IPS-NIHi7 (cell line): ENCODE results near the gene CPNE1.

Source experiments
- DNase-seq: peaks from one replicate; pipeline ENCODE4 v3.0.0; 2012; ENCODE audit warnings: mixed read lengths; ENCODE audit errors: extremely low spot score

The CPNE1 gene

GRCh38 chr20:35620818-35621559 is 43.7 kb downstream of the CPNE1 start:
- DNase-seq: no peak

GRCh38 chr20:35619196-35620095 is 45.3 kb downstream of the CPNE1 start:
- peak; percentile 94 for DNase-seq

GRCh38 chr20:35618263-35619131 is 46.2 kb downstream of the CPNE1 start:
- DNase-seq: no peak

GRCh38 chr20:35617397-35618262 is 47.1 kb downstream of the CPNE1 start:
- peak; percentile 64 for DNase-seq

GRCh38 chr20:35616465-35617396 is 48.0 kb downstream of the CPNE1 start:
- DNase-seq: peak; percentile 72

GRCh38 chr20:35615667-35616464 is 48.8 kb downstream of the CPNE1 start, which contains the start of gene SPAG4:
Gene SPAG4, plus strand, starts transcription at chr20:35615829. Its CDS starts 175 bp downstream, at chr20:35616004.
- peak; percentile 99 for DNase-seq

GRCh38 chr20:35611482-35611881 is 53.2 kb downstream of the CPNE1 start:
- DNase-seq: no peak

GRCh38 chr20:35610833-35611427 is 53.8 kb downstream of the CPNE1 start:
- DNase-seq: no peak

- DNase-seq: no peak
These were observed 57.5 kb downstream of the CPNE1 start for GRCh38 chr20:35607003-35607735.

GRCh38 chr20:35606127-35606526 is 58.6 kb downstream of the CPNE1 start:
- DNase-seq: no peak

GRCh38 chr20:35604449-35604747 is 60.3 kb downstream of the CPNE1 start:
- DNase-seq: peak; percentile 74

GRCh38 chr20:35603695-35604448 is 60.8 kb downstream of the CPNE1 start:
- DNase-seq: no peak

- DNase-seq: no peak
These were observed 61.7 kb downstream of the CPNE1 start for GRCh38 chr20:35602851-35603495.

- DNase-seq: no peak
These were observed 62.7 kb downstream of the CPNE1 start for GRCh38 chr20:35601990-35602389.

- peak; percentile 84 for DNase-seq
These were observed 63.4 kb downstream of the CPNE1 start for GRCh38 chr20:35600993-35601973.
